MM.1S (cell line): ENCODE results near the gene CWC27.

Experiments
- EZH2 ChIP-seq: fragments of 300-600 bp; sonication (generic); optimal IDR thresholded peaks from 2 replicates; pipeline ENCODE3; 2017; ENCODE audit warnings: low read depth, mild to moderate bottlenecking, antibody characterized with exemption, low read length, mixed read lengths
- TF ChIP-seq, protein P1 (sequence below): fragments of 300-600 bp; sonication (generic); IDR thresholded peaks from 2 replicates; pipeline ENCODE4 v1.5.1; 2016; ENCODE audit warnings: antibody characterized with exemption, low read length, mixed read lengths

DNA sequence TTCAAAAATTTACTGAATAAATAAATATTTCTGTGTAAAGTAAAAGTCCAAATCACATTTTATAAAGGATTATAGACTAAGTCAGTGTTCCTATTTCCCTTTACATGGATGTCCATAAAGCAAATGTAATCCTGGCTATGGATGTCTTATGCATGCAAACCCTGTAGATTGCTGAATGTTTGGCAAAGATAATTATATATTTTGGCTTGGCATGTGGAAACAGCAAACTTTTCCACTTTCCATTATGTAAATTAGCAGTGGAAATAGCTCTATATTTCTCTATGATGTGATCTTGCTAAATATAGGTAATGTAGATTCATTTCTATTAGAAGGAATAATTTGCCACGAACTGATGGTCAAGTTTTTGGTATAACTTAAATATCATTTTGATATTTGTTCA is 66.5 kb downstream of the CWC27 start:
- TF ChIP-seq, protein P1, sequence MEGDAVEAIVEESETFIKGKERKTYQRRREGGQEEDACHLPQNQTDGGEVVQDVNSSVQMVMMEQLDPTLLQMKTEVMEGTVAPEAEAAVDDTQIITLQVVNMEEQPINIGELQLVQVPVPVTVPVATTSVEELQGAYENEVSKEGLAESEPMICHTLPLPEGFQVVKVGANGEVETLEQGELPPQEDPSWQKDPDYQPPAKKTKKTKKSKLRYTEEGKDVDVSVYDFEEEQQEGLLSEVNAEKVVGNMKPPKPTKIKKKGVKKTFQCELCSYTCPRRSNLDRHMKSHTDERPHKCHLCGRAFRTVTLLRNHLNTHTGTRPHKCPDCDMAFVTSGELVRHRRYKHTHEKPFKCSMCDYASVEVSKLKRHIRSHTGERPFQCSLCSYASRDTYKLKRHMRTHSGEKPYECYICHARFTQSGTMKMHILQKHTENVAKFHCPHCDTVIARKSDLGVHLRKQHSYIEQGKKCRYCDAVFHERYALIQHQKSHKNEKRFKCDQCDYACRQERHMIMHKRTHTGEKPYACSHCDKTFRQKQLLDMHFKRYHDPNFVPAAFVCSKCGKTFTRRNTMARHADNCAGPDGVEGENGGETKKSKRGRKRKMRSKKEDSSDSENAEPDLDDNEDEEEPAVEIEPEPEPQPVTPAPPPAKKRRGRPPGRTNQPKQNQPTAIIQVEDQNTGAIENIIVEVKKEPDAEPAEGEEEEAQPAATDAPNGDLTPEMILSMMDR = no peak
- no peak for TF ChIP-seq EZH2
